IMR-90 (cell line): ENCODE results near the gene VN1R2.
"Not testable (repeated sequence)": the region's sequence is repeated elsewhere in the genome, so short reads cannot be mapped to it uniquely, and the experiment has no call there.

Experiments used
- POLR2A ChIP-seq: IDR thresholded peaks from 2 replicates; pipeline ENCODE4 v1.6.1; 2012; ENCODE audit warnings: mild to moderate bottlenecking, low read depth, low read length
- RFX5 ChIP-seq: IDR thresholded peaks from 2 replicates; pipeline ENCODE4 v1.8.0; 2012; ENCODE audit warnings: low read depth, mild to moderate bottlenecking, low read length, moderate library complexity
- SMC3 ChIP-seq: fragments of 150-350 bp; IDR thresholded peaks from 2 replicates; pipeline ENCODE4 v1.6.1; 2016; ENCODE audit warnings: low read depth, mild to moderate bottlenecking, antibody characterized with exemption, low read length, moderate library complexity

DNA sequence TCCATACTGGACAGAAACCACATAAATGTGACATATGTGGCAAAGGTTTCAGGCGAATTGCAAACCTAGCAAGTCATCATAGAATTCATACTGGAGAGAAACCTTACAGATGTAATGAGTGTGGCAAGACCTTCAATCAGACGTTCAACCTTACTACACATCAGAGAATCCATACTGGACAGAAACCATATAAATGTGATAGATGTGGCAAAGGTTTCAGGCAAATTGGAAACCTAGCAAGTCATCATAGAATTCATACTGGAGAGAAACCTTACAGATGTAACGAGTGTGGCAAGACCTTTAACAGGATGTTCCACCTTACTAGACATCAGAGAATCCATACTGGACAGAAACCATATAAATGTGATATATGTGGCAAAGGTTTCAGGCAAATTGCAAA is 46.5 kb upstream of the VN1R2 start:
- TF ChIP-seq SMC3, POLR2A, RFX5: not testable (repeated sequence)
